Measurements from ENCODE around the gene VWA8. TPM values are rescaled to one million over a fixed set of nuclear protein-coding genes. Genes with fewer than 3 reads are reported as not detected.
"Not testable (repeated sequence)": the region's sequence is repeated elsewhere in the genome, so short reads cannot be mapped to it uniquely, and the experiment has no call there.

The VWA8 gene
- total RNA-seq, 4 donors from 2014 or later: 27.1 to 39.7 (median 30.4) TPM

DNA sequence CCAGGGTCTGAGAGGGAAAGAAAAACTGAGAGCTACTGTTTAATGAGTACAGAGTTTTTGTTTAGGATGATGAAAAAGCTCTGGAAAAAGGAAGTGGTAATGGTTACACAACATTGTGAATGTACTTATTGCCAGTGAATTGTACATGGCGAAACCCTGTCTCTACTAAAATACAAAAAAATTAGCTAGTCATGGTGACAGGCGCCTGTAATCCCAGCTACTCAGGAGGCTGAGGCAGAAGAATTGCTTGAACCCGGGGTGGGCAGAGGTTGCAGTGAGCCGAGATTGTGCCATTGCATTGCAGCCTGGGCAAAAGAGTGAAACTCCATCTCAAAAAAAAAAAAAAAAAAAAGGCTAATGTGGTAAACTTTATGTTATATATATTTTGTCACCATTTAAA is 96.3 kb downstream of the VWA8 start:
- H3K4me3 ChIP-seq (replicated peaks in 1 of 3): no peak overlapping the region
- WGBS, 2 donors: 87 to 92% methylated on average over 4 of the region's 4 CpGs
- intact Hi-C loops (cut with DNase I): no loop called here
- DNase-seq: no peak
- H3K27ac ChIP-seq: no peak overlapping the region
- no peaks in the 10 kb centered on the region for H3K36me3 ChIP-seq
- H3K27me3 ChIP-seq: no peaks in the 10 kb centered on the region
- H3K9me3 ChIP-seq: no peaks in the 10 kb centered on the region
- TF ChIP-seq POLR2A (IDR thresholded peaks at IDR 0.05): no peak
- TF ChIP-seq, protein P1, sequence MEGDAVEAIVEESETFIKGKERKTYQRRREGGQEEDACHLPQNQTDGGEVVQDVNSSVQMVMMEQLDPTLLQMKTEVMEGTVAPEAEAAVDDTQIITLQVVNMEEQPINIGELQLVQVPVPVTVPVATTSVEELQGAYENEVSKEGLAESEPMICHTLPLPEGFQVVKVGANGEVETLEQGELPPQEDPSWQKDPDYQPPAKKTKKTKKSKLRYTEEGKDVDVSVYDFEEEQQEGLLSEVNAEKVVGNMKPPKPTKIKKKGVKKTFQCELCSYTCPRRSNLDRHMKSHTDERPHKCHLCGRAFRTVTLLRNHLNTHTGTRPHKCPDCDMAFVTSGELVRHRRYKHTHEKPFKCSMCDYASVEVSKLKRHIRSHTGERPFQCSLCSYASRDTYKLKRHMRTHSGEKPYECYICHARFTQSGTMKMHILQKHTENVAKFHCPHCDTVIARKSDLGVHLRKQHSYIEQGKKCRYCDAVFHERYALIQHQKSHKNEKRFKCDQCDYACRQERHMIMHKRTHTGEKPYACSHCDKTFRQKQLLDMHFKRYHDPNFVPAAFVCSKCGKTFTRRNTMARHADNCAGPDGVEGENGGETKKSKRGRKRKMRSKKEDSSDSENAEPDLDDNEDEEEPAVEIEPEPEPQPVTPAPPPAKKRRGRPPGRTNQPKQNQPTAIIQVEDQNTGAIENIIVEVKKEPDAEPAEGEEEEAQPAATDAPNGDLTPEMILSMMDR (IDR thresholded peaks at IDR 0.05): no peak
- H3K4me1 ChIP-seq: no peaks in the 10 kb centered on the region

DNA sequence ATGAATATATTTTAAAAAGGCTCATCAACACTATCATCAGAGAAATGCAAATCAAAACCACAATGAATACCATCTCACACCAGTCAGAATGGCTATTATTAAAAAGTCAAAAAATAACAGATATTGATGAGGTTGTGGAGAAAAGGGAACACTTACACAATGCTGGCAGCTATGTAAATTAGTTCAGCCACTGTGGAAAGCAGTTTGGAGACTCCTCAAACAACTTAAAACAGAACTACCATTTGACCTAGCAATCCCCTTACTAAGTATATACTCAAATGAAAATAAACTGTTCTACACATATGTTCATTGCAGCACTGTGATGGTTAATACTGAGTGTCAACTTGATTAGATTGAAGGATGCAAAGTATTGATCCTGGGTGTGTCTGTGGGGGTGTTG is 98.2 kb downstream of the VWA8 start:
- H3K4me1 ChIP-seq; H3K9me3 ChIP-seq; H3K4me3 ChIP-seq (replicated peaks in 1 of 3); DNase-seq; H3K27me3 ChIP-seq; H3K36me3 ChIP-seq; intact Hi-C loops (cut with DNase I); H3K27ac ChIP-seq: not testable (repeated sequence)

DNA sequence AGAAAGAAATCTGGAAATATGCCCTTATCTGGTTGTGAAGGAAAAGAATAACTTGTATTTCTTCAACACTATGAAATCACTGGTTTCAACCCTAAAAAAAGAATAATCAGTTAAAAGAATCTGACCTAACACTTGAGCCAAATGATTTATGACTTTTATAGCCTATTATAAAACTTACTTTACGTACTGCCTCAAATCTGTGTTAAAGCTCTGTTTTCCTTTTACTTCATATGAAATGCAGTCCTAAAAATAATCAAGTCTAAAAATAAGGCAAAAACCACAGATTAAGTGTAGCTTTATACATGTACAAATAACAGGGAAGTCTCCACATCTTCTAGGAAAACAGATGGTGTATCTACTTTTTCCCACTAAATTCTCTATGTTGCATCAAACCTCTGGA is 101.3 kb downstream of the VWA8 start:
- no peaks in the 10 kb centered on the region for H3K27me3 ChIP-seq
- H3K4me1 ChIP-seq: no peaks in the 10 kb centered on the region
- WGBS, 2 donors: 86 to 87% methylated on average over 1 of the region's 1 CpG
- no peak overlapping the region for H3K27ac ChIP-seq
- H3K9me3 ChIP-seq: no peaks in the 10 kb centered on the region
- H3K36me3 ChIP-seq: no peaks in the 10 kb centered on the region
- intact Hi-C loops (cut with DNase I): no loop called here
- DNase-seq: no peak
- no peak overlapping the region for H3K4me3 ChIP-seq (replicated peaks in 1 of 3)
- no peak for TF ChIP-seq POLR2A (IDR thresholded peaks at IDR 0.05)
- TF ChIP-seq, protein P1 (IDR thresholded peaks at IDR 0.05): no peak

DNA sequence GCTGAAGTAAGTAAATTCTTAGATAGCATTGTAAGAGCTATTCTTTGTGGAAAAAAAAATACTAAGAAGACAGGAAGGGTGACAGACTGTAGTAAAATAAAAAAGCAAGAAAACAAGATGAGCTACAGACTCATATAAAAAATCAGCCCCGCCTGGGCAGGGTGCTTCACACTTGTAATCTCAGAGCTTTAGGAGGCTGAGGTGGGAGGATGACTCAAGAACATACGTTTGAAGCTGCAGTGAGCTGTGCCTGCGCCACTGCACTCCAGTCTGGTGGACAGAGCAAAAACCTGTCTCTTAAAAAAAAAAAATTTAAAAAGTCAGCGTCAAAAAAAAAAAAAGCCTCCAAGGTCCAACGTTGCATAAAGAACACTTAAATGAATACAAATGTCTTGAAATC is 102.1 kb downstream of the VWA8 start:
- DNase-seq: no peak

DNA sequence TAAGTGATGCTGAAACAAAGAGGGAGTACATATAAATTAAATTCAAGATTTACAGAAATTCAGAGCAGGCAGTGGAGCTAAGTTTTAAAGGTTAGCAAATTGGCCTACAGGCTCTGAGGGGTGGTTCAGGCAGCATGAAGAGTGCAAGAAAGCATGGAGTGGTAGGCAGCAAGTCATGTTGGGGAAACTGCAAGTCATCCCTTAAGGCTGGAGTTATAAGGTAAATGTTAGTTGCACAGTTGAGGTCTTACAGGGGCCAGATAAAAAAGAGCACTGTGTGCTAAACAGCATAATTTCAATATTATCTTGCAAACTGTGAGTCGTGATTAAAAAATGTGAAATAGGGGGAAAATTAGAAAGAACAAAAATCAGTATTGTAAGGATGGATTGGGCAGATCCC is 106.2 kb downstream of the VWA8 start:
- Histone ChIP-seq H3K4me1 (no peaks in the 10 kb centered on the region), H3K4me3 (replicated peaks in 1 of 3) (no peak overlapping the region), H3K36me3 (no peaks in the 10 kb centered on the region), H3K9me3 (no peaks in the 10 kb centered on the region), H3K27ac (no peak overlapping the region), H3K27me3 (no peaks in the 10 kb centered on the region)
- intact Hi-C loops (cut with DNase I): no loop called here
- DNase-seq: no peak
- TF ChIP-seq, protein P1 (IDR thresholded peaks at IDR 0.05): no peak
- no peak for TF ChIP-seq POLR2A (IDR thresholded peaks at IDR 0.05)
- WGBS, 2 donors: 93 to 95% methylated on average over 1 of the region's 1 CpG

More for the DNA sequence above, 102.1 kb downstream of the VWA8 start:
- no peak overlapping the region for H3K4me3 ChIP-seq (replicated peaks in 1 of 3)
- H3K4me1 ChIP-seq: no peaks in the 10 kb centered on the region
- WGBS, 2 donors: 81 to 88% methylated on average over 5 of the region's 5 CpGs
- H3K36me3 ChIP-seq: no peaks in the 10 kb centered on the region
- H3K27me3 ChIP-seq: no peaks in the 10 kb centered on the region
- no peak for TF ChIP-seq POLR2A (IDR thresholded peaks at IDR 0.05)
- TF ChIP-seq, protein P1 (IDR thresholded peaks at IDR 0.05): no peak
- intact Hi-C loops (cut with DNase I): no loop called here
- H3K9me3 ChIP-seq: no peaks in the 10 kb centered on the region
- no peak overlapping the region for H3K27ac ChIP-seq

DNA sequence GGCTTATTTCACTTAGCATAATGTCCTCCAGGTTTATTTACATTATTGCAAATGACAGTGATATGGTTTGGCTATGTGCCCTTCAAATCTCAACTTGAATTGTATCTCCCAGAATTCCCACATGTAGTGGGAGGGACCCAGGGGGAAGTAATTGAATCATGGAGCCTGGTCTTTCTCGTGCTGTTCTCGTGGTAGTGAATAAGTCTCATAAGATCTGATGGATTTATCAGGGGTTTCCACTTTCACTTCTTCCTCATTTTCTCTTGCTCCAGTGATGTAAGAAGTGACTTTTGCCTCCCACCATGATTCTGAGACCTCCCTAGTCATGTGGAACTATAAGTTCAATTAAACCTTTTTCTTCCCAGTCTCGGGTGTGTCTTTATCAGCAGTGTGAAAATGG is 109.6 kb downstream of the VWA8 start:
- Histone ChIP-seq H3K27me3 (no peaks in the 10 kb centered on the region), H3K9me3 (no peaks in the 10 kb centered on the region), H3K4me1 (no peaks in the 10 kb centered on the region), H3K4me3 (replicated peaks in 1 of 3) (no peak overlapping the region), H3K36me3 (no peaks in the 10 kb centered on the region), H3K27ac (no peak overlapping the region)
- TF ChIP-seq, protein P1 (IDR thresholded peaks at IDR 0.05): no peak
- no peak for TF ChIP-seq POLR2A (IDR thresholded peaks at IDR 0.05)
- no peak for DNase-seq
- WGBS, 2 donors: 88 to 90% methylated on average over 3 of the region's 3 CpGs
- intact Hi-C loops (cut with DNase I): no loop called here

All from thyroid gland (tissue), 4 donors.